HG03460 (cell line): ENCODE measurements around the gene CORO7.
"Not testable (repeated sequence)": the region's sequence is repeated elsewhere in the genome, so short reads cannot be mapped to it uniquely, and the experiment has no call there.

Experiments used
- ATAC-seq: cut with Tn5 transposase; IDR thresholded peaks from one replicate; pipeline ENCODE4 v1.9.1; 2021; ENCODE audit not compliant: unreplicated experiment

The CORO7 gene

GRCh38 chr16:4358831-4359561 is 57.4 kb downstream of the CORO7 start:
- no peak for ATAC-seq

- ATAC-seq: no peak
Observed at GRCh38 chr16:4358236-4358635, 58.2 kb downstream of the CORO7 start.

DNA sequence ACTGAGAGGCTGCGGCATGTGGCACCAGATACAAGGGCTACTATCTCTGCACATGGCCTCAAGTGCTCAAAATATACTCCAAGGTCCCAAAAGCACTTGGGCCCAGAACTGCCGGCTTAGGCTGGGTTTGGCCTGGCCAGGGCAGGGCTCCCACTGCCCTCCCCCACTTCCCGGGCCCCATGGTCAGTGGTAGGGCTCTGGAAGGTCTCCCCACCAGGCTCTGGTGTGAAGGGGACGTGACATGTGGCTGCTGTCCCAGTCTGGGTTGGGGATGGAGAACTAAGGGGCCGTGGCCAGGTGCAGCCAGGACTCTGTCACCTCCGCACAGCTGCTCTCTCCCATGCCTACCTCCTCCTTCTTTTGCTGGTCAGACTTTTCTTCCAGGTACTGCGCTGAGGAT is 59.6 kb downstream of the CORO7 start:
- ATAC-seq: no peak

GRCh38 chr16:4354512-4355409 is 61.6 kb downstream of the CORO7 start:
- ATAC-seq: no peak

DNA sequence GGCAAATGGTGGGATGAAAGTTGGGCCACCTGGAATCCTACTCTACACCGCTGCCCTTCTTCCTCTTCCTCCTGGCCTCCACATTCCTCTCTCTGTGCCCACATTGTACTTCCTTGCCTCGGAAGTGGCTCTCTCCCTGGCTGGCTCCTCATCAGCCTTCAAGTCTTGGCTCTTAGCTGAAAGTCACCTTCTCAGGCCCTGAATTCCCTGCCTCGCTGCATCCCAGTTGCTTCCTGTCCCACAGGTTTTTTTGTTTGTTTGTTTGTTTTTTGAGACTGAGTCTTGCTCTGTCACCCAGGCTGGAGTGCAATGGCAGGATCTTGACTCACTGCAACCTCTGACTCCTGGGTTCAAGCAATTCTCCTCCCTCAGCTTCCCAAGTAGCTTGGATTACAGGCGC is 62.7 kb downstream of the CORO7 start:
- ATAC-seq: no peak

- no peak for ATAC-seq
Observed at GRCh38 chr16:4352843-4353242, 63.6 kb downstream of the CORO7 start.

DNA sequence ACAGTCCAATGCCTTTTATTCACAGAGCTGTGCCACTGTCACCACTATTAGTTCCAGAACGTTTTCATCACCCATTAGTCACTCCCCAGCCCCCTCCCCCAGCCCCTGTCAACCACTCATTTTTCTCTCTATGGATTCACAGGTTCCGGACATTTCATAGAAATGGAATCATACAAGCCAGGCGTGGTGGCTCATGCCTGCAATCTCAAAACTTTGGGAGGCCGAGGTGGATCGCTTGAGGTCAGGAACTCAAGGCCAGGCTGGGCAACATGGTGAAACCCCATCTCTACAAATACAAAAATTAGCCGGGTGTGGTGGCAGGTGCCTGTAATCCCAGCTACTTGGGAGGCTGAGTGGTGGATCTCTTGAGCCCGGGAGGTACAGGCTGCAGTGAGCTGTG is 64.5 kb downstream of the CORO7 start:
- ATAC-seq: no peak

DNA sequence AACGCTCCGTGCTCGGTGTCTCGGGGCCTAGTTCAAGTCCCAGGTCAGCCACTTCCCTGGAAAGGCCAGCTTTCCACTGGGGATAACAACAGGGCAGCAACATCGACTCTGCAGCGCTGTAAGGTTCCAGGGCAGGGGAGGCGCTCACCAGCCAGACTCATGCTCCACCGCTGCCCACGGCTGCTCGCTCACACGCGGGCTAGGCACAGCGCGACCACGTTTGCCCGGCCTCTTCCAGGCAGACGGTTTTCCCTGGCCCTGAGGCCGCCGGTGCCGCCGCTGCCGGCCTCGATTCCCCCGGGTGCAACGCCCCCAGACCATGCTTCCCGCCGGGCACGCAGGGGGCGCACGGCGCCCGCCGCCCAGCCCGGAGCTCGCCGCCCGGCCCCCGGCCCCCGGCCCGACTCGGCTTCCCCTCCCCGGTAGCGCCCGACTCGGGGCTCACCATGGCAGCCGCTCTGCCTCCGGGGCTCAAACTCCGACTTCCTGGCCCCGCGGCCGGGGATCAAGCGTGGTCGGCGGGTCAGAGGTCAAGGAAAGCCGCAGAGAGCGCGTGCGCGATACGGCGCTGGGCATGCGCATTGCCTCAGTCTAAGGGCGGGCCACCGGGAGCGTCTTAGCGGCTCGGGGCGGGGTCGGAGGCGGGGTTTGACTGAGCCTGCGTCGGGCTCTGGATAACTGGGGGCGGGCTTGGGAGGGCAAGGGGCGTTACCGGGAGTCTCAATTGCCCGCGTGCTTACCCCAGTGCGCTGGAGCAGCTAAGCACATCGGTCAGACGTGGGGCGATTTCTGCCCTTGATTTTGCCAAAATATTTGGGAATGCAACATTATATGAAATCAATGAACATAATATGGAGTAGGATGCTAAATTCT is 65.4 kb downstream of the CORO7 start, which contains the start of gene PAM16:
TSS of gene PAM16 (minus strand) at position 535 of the 873 bp plus-strand sequence. CDS start at position 448, 87 bp downstream.
- peak; percentile 84 for ATAC-seq

GRCh38 chr16:4350365-4350786 is 66.0 kb downstream of the CORO7 start:
- no peak for ATAC-seq

- ATAC-seq: no peak
Observed at GRCh38 chr16:4349332-4349731, 67.1 kb downstream of the CORO7 start.

DNA sequence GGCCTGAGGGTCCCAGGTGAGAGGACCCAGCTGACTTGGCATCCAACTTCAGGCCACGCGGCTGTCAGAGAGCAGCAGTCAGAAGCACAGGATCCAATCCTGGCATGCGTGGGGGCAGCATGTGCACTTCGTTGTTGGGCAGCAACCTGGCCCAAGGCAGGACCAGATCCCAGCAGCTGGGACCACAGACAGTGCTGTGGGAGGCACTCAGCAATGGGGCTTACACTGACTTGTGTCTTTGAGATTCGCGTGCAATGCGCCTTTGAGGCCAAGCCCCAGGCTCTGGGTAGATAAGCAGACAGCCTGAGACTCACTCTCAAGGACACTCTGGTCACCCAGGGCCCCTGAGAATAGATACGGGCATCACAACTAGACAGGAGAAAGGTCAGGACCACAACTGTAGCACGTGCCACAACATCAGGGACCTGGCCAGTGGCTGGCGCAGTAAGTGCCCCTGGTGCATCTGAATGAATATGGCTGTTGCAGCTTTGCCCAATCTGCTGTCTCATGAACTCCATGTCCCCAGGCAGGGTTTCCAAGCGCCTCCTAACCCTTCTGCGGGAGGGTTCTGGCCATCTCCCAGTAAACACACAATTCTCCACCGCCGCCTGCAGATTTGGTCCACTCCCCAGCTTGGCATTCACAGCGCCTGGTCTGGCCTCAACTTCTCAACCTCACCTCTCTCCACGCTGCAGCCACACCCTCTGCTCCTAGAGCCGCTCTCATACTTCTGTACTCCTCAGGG is 68.5 kb downstream of the CORO7 start:
- ATAC-seq: no peak

DNA sequence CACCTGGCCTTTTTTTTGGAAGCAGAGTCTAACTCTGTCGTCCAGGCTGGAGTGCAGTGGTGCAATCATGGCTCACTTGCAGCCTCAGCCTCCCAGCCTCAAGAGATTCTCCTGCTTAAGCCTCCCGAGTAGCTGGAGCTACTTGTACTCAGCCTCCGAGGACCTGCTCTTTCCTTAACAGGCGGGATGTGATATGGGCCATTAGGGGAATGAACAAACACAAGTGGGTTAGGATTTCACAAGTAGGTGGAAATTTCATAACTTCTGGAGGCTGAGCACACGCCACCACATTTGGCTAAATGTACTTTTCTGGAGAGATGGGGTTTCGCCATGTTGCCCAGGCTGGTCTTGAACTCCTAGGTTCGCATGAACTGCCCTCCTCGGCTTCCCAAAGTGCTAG is 69.4 kb downstream of the CORO7 start:
- ATAC-seq: no peak

- ATAC-seq: no peak
Observed at GRCh38 chr16:4345836-4346781, 70.3 kb downstream of the CORO7 start.

DNA sequence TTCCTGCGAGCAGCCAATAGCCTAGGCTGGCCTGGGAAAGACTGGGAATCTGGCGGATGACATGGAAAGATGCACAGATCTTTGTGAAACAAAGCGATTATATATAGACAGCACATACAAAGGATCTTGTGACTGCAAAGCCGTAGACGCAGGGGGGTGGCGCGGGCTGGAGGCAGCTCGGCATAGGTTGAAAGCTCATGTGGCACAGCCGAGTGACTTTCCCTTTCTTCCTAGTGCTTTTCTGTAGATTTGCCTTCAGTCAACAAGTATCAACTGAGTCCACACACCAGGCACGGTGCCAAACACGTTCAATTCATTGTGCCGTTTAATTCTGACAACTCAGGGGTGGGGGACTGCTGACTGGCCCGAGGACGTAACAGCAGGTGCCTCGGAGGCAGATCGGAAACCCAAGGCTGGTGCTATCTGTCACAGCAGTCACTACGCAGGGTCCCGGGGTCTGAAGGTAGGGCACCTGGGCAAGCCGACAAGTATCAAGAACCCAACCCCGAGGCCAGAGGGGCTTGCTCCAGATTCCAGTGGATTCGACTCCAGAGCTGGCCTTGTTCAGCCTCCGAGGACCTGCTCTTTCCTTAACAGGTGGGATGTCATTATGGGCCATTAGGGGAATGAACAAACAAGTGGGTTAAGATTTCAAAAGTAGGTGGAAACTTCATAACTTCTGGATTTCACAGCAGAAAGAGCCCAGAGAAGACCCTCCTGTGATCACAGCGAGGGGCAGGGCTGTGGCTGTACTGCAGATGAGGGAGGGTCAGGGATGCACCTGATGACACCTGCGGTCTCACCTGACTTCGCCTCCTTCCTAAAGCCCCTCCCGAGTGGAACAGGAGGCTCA is 71.2 kb downstream of the CORO7 start:
- ATAC-seq: no peak

DNA sequence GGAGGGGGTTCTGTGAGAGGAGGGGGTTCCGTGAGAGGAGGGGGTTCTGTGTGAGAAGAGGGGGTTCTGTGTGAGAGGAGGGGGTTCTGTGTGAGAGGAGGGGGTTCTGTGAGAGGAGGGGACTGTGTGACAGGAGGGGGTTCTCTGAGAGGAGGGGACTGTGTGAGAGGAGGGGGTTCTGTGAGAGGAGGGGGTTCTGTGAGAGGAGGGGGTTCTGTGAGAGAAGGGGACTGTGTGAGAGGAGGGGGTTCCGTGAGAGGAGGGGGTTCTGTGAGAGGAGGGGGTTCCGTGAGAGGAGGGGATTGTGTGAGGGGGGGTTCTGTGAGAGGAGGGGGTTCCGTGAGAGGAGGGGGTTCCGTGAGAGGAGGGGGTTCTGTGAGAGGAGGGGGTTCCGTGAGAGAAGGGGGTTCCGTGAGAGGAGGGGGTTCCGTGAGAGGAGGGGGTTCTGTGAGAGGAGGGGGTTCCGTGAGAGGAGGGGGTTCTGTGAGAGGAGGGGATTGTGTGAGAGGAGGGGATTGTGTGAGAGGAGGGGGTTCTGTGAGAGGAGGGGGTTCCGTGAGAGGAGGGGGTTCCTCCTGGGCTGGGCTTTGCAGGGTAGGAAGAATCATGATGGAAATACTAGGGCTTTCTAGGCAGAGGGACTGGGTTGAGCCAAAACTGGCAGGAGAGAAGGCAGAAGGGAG is 72.0 kb downstream of the CORO7 start:
- not testable (repeated sequence) for ATAC-seq

GRCh38 chr16:4342866-4343744 is 73.3 kb downstream of the CORO7 start:
- no peak for ATAC-seq

GRCh38 chr16:4341250-4341649 is 75.1 kb downstream of the CORO7 start:
- ATAC-seq: no peak
